ENCODE results near the gene SERPINA5. TPM values are rescaled to one million over a fixed set of nuclear protein-coding genes. Genes with fewer than 3 reads are reported as not detected.
"Not testable (repeated sequence)": the region's sequence is repeated elsewhere in the genome, so short reads cannot be mapped to it uniquely, and the experiment has no call there.

Gene SERPINA5
- polyA plus RNA-seq, 3 donors from 2014 or later = not detected

GRCh38 chr14:94575730-94576585 is 5.3 kb upstream of the SERPINA5 start:
- Mint-ChIP-seq H3K4me1 (no peaks in the 10 kb centered on the region), H3K36me3 (no peaks in the 10 kb centered on the region), H3K4me3 (no peak overlapping the region), H3K9me3 (peaks cover 0 to 2% (median 0%) of the 10 kb centered on the region in 6 donors), H3K27me3 (ENCODE audit: low read depth in 3 of 3) (peaks cover 2 to 4% (median 3%) of the 10 kb centered on the region in 3 donors), H3K27ac (no peak overlapping the region)
- no peak for DNase-seq

GRCh38 chr14:94577472-94577871 is 3.8 kb upstream of the SERPINA5 start:
- not testable (repeated sequence) for H3K27ac Mint-ChIP-seq; H3K4me1 Mint-ChIP-seq; DNase-seq; H3K27me3 Mint-ChIP-seq (ENCODE audit: low read depth in 3 of 3); H3K4me3 Mint-ChIP-seq; H3K36me3 Mint-ChIP-seq; H3K9me3 Mint-ChIP-seq

GRCh38 chr14:94578712-94579111 is 2.5 kb upstream of the SERPINA5 start:
- Mint-ChIP-seq H3K9me3 (no peaks in the 10 kb centered on the region), H3K4me3 (no peak overlapping the region), H3K27ac (no peak overlapping the region), H3K27me3 (ENCODE audit: low read depth in 3 of 3) (peaks cover 1 to 2% (median 2%) of the 10 kb centered on the region in 3 donors), H3K4me1 (no peaks in the 10 kb centered on the region), H3K36me3 (no peaks in the 10 kb centered on the region)
- no peak for DNase-seq

- Mint-ChIP-seq H3K27ac (no peak overlapping the region), H3K4me3 (no peak overlapping the region), H3K27me3 (ENCODE audit: low read depth in 3 of 3) (peaks cover 0 to 4% (median 0%) of the 10 kb centered on the region in 3 donors), H3K9me3 (no peaks in the 10 kb centered on the region), H3K36me3 (no peaks in the 10 kb centered on the region), H3K4me1 (no peaks in the 10 kb centered on the region)
- DNase-seq = no peak
Measured at GRCh38 chr14:94582199-94582750, 1.0 kb downstream of the SERPINA5 start.

- no peak overlapping the region for H3K27ac Mint-ChIP-seq
- no peaks in the 10 kb centered on the region for H3K4me1 Mint-ChIP-seq
- peaks cover 0 to 4% (median 0%) of the 10 kb centered on the region in 3 donors for H3K27me3 Mint-ChIP-seq (ENCODE audit: low read depth in 3 of 3)
- H3K9me3 Mint-ChIP-seq = no peaks in the 10 kb centered on the region
- no peak for DNase-seq
- H3K36me3 Mint-ChIP-seq = no peaks in the 10 kb centered on the region
- no peak overlapping the region for H3K4me3 Mint-ChIP-seq
Measured at GRCh38 chr14:94582851-94583250, 1.6 kb downstream of the SERPINA5 start.

GRCh38 chr14:94583557-94583956 is 2.3 kb downstream of the SERPINA5 start:
- no peaks in the 10 kb centered on the region for H3K4me1 Mint-ChIP-seq
- DNase-seq = no peak
- H3K36me3 Mint-ChIP-seq = no peaks in the 10 kb centered on the region

GRCh38 chr14:94584591-94585280 is 3.5 kb downstream of the SERPINA5 start:
- Mint-ChIP-seq H3K4me3 (no peak overlapping the region), H3K4me1 (no peaks in the 10 kb centered on the region), H3K27ac (no peak overlapping the region), H3K36me3 (no peaks in the 10 kb centered on the region), H3K27me3 (ENCODE audit: low read depth in 3 of 3) (peaks cover 0 to 4% (median 0%) of the 10 kb centered on the region in 3 donors), H3K9me3 (no peaks in the 10 kb centered on the region)
- DNase-seq = no peak

More at GRCh38 chr14:94583557-94583956, 2.3 kb downstream of the SERPINA5 start:
- H3K27ac Mint-ChIP-seq = no peak overlapping the region
- H3K27me3 Mint-ChIP-seq (ENCODE audit: low read depth in 3 of 3) = peaks cover 0 to 4% (median 0%) of the 10 kb centered on the region in 3 donors
- H3K4me3 Mint-ChIP-seq = no peak overlapping the region
- no peaks in the 10 kb centered on the region for H3K9me3 Mint-ChIP-seq

GRCh38 chr14:94586635-94587034 is 5.4 kb downstream of the SERPINA5 start:
- H3K27me3 Mint-ChIP-seq (ENCODE audit: low read depth in 3 of 3) = peaks cover 0 to 3% (median 0%) of the 10 kb centered on the region in 3 donors
- DNase-seq = no peak
- no peaks in the 10 kb centered on the region for H3K36me3 Mint-ChIP-seq
- no peaks in the 10 kb centered on the region for H3K4me1 Mint-ChIP-seq
- H3K9me3 Mint-ChIP-seq = no peaks in the 10 kb centered on the region
- H3K4me3 Mint-ChIP-seq = no peak overlapping the region
- H3K27ac Mint-ChIP-seq = no peak overlapping the region

- Mint-ChIP-seq H3K9me3 (no peaks in the 10 kb centered on the region), H3K27me3 (ENCODE audit: low read depth in 3 of 3) (peaks cover 0 to 3% (median 0%) of the 10 kb centered on the region in 3 donors), H3K27ac (no peak overlapping the region), H3K36me3 (no peaks in the 10 kb centered on the region), H3K4me1 (no peaks in the 10 kb centered on the region), H3K4me3 (no peak overlapping the region)
- no peak for DNase-seq
Measured at GRCh38 chr14:94588311-94588710, 7.1 kb downstream of the SERPINA5 start.

- Mint-ChIP-seq H3K27ac (no peak overlapping the region), H3K36me3 (no peaks in the 10 kb centered on the region), H3K4me1 (no peaks in the 10 kb centered on the region), H3K4me3 (no peak overlapping the region), H3K27me3 (ENCODE audit: low read depth in 3 of 3) (peaks cover 0 to 1% (median 0%) of the 10 kb centered on the region in 3 donors), H3K9me3 (no peaks in the 10 kb centered on the region)
- no peak for DNase-seq
Measured at GRCh38 chr14:94591073-94591472, 9.8 kb downstream of the SERPINA5 start.

GRCh38 chr14:94591871-94592270 is 10.6 kb downstream of the SERPINA5 start:
- Mint-ChIP-seq H3K27me3 (ENCODE audit: low read depth in 3 of 3) (peaks cover 0 to 1% (median 0%) of the 10 kb centered on the region in 3 donors), H3K27ac (no peak overlapping the region), H3K4me1 (no peaks in the 10 kb centered on the region), H3K4me3 (no peak overlapping the region), H3K36me3 (no peaks in the 10 kb centered on the region), H3K9me3 (no peaks in the 10 kb centered on the region)
- DNase-seq = no peak

GRCh38 chr14:94592457-94592856 is 11.2 kb downstream of the SERPINA5 start:
- no peak for DNase-seq

GRCh38 chr14:94593376-94593748 is 12.1 kb downstream of the SERPINA5 start:
- no peak for DNase-seq
- Mint-ChIP-seq H3K4me3 (no peak overlapping the region), H3K27ac (no peak overlapping the region), H3K36me3 (no peaks in the 10 kb centered on the region), H3K4me1 (no peaks in the 10 kb centered on the region), H3K9me3 (no peaks in the 10 kb centered on the region), H3K27me3 (ENCODE audit: low read depth in 3 of 3) (peaks cover 0 to 1% (median 0%) of the 10 kb centered on the region in 3 donors)

More at GRCh38 chr14:94592457-94592856, 11.2 kb downstream of the SERPINA5 start:
- Mint-ChIP-seq H3K4me1 (no peaks in the 10 kb centered on the region), H3K4me3 (no peak overlapping the region), H3K9me3 (no peaks in the 10 kb centered on the region), H3K27me3 (ENCODE audit: low read depth in 3 of 3) (peaks cover 0 to 1% (median 0%) of the 10 kb centered on the region in 3 donors), H3K36me3 (no peaks in the 10 kb centered on the region), H3K27ac (no peak overlapping the region)

All from immature natural killer cell (primary cell).